Activated CD4-positive, alpha-beta memory T cell treated with anti-CD3 and anti-CD28 coated beads, Interleukin-2, amount 10 ng/mL, durations not matched to agents 7 days and 5 days (primary cell): ENCODE measurements around the gene BMP8B. TPM values are rescaled to one million over a fixed set of nuclear protein-coding genes. Genes with fewer than 3 reads are reported as not detected.

Experiments
- CTCF ChIA-PET: fragments of 350-600 bp; sonication (Branson Sonifier 250); formaldehyde crosslinking; loops from one replicate; lab custom pipeline; 2021; ENCODE audit warnings: antibody characterized with exemption, inconsistent platforms; lab: Charles Lee
- POLR2A ChIA-PET: fragments of 350-600 bp; sonication (Branson Sonifier 250); formaldehyde crosslinking; loops from one replicate; lab custom pipeline; 2021; ENCODE audit warnings: antibody characterized with exemption; lab: Charles Lee
- DNase-seq: peaks from one replicate; pipeline ENCODE4 v3.0.0-alpha.2; 2020
- H3K27ac Mint-ChIP-seq: one replicate; pipeline ENCODE4 v1.8.0; 2021; ENCODE audit warnings: mild to moderate bottlenecking, mixed read lengths
- H3K27me3 Mint-ChIP-seq: one replicate; pipeline ENCODE4 v1.8.0; 2021; ENCODE audit warnings: mixed read lengths
- H3K36me3 Mint-ChIP-seq: one replicate; pipeline ENCODE4 v1.8.0; 2021; ENCODE audit warnings: low read depth, mixed read lengths
- H3K4me1 Mint-ChIP-seq: one replicate; pipeline ENCODE4 v1.8.0; 2021; ENCODE audit warnings: mixed read lengths
- H3K4me3 Mint-ChIP-seq: one replicate; pipeline ENCODE4 v1.8.0; 2021; ENCODE audit warnings: mild to moderate bottlenecking, mixed read lengths
- H3K9me3 Mint-ChIP-seq: one replicate; pipeline ENCODE4 v1.8.0; 2021; ENCODE audit warnings: mixed read lengths
- total RNA-seq, 2 experiments: library from RNA; stranded (reverse); gene quantifications; one replicate each; pipeline ENCODE4 v1.2.3, GENCODE V29; 2021

The BMP8B gene
- total RNA-seq, 2 experiments from 2014 or later: 0.60 to 0.65 TPM

DNA sequence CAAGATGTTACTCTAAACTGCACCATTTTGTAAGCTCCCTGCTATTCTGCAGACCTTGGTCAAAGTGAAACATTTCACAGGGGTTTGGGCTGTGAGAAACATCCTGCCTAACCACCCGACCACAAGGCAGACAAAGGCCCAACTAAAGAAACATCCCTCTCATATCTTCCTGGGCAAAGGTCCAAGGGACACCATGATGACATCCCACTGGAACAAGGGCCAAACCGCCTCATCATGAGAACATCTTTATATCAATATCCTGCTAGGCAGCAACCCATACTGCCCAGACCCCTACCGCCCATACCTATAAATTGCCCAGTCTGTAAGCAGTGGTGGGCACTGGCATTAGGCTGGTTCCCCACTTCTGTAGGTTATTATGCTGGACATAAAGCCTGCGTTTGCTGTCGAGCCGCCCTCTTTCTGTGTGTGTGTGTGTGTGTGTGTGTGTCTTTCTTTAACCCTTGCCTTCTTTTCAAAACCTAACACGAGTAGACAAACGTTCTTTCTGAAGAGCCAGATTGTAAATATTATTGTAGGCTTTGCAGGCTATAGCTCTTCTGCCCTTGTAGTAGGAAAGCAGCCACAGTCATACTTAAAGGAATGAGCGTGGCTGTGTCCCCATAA is 51.0 kb downstream of the BMP8B start:
- peak overlapping the region; percentile 44 for H3K27ac Mint-ChIP-seq
- peaks cover 24% of the 10 kb centered on the region for H3K36me3 Mint-ChIP-seq
- peak; percentile 32 for DNase-seq
- peaks cover 43% of the 10 kb centered on the region for H3K4me1 Mint-ChIP-seq
- ChIA-PET CTCF (interaction anchor here (1.0 to 3.5 kb wide), 6 partner anchors 17 to 164 kb away, joined by 3 to 30 read pairs (median 4); no protein-coding TSS in a partner anchor), POLR2A (interaction anchor here (0.9 to 2.3 kb wide), 5 partner anchors 10 to 302 kb away, joined by 3 to 19 read pairs (median 5); no protein-coding TSS in a partner anchor)
- H3K4me3 Mint-ChIP-seq: no peak overlapping the region
- H3K27me3 Mint-ChIP-seq: peaks cover 10% of the 10 kb centered on the region
- H3K9me3 Mint-ChIP-seq: peaks cover 2% of the 10 kb centered on the region

DNA sequence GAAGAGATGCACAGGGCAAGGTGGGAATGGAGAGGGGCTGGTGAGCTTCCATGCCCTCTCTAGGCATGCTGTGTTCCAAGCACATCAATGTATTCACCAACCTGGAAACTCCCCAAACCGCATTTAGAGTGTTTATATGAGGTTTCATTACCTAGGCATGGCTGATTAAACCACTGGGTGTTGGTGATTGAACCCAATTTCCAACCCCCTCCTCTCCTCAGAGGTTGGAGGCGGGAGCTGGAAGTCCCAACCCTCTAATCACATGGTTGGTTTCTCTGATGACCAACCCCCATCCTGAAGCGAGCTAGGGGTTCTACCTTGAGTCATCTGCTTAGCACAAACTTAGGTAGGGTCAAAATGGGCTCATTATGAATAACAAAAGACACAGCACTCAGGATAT is 52.9 kb downstream of the BMP8B start:
- H3K36me3 Mint-ChIP-seq: peaks cover 9% of the 10 kb centered on the region
- ChIA-PET POLR2A (no interaction called here), CTCF (interaction anchor here (0.7 kb wide), 1 partner anchor 63 kb away, joined by 3 read pairs; no protein-coding TSS in a partner anchor)
- H3K4me1 Mint-ChIP-seq: peaks cover 38% of the 10 kb centered on the region
- no peak overlapping the region for H3K27ac Mint-ChIP-seq
- no peak for DNase-seq
- peaks cover 17% of the 10 kb centered on the region for H3K27me3 Mint-ChIP-seq
- H3K4me3 Mint-ChIP-seq: no peak overlapping the region
- peaks cover 2% of the 10 kb centered on the region for H3K9me3 Mint-ChIP-seq

DNA sequence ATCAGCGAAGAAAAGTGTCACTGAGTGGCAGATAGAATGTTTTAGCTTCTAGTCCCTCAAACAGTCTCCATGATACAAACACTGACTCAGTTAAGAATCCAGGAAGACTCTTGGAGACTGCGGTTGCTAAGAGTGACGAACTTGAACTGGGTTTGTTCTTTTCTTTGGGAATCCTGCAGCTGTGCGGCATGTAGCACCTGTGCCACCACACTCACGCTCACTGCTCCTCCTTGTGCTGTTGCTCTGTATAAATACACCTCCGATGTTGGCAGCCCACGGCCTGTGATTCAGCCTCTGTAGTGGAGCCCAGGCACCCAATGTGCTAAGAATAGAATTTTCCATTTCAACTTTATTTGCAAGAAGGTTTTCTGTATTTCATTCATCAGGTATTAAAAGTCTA is 55.5 kb downstream of the BMP8B start:
- Mint-ChIP-seq H3K4me3 (no peak overlapping the region), H3K27me3 (peaks cover 41% of the 10 kb centered on the region), H3K27ac (no peak overlapping the region), H3K9me3 (peaks cover 2% of the 10 kb centered on the region), H3K36me3 (no peaks in the 10 kb centered on the region), H3K4me1 (peaks cover 27% of the 10 kb centered on the region)
- no peak for DNase-seq
- CTCF ChIA-PET: interaction anchor here (1.4 kb wide), 1 partner anchor 75 kb away, joined by 4 read pairs; no protein-coding TSS in a partner anchor
- POLR2A ChIA-PET: no interaction called here

- H3K27me3 Mint-ChIP-seq: peaks cover 45% of the 10 kb centered on the region
- no peak overlapping the region for H3K27ac Mint-ChIP-seq
- ChIA-PET POLR2A (no interaction called here), CTCF (interaction anchor here (1.4 kb wide), 1 partner anchor 75 kb away, joined by 4 read pairs; no protein-coding TSS in a partner anchor)
- H3K36me3 Mint-ChIP-seq: no peaks in the 10 kb centered on the region
- no peak for DNase-seq
- peaks cover 2% of the 10 kb centered on the region for H3K9me3 Mint-ChIP-seq
- H3K4me3 Mint-ChIP-seq: no peak overlapping the region
- H3K4me1 Mint-ChIP-seq: peaks cover 28% of the 10 kb centered on the region
Measured at GRCh38 chr1:39732730-39733129, 55.9 kb downstream of the BMP8B start.

- Mint-ChIP-seq H3K27me3 (peaks cover 67% of the 10 kb centered on the region), H3K27ac (no peak overlapping the region), H3K4me3 (no peak overlapping the region), H3K9me3 (no peaks in the 10 kb centered on the region), H3K36me3 (no peaks in the 10 kb centered on the region), H3K4me1 (peaks cover 25% of the 10 kb centered on the region)
- no peak for DNase-seq
- ChIA-PET POLR2A (interaction anchor here (0.8 kb wide), 1 partner anchor 9 kb away, joined by 3 read pairs; the partner anchor contains the start of gene PPIE), CTCF (interaction anchor here (1.0 kb wide), 1 partner anchor 70 kb away, joined by 4 read pairs; no protein-coding TSS in a partner anchor)
Measured at GRCh38 chr1:39729842-39730241, 58.8 kb downstream of the BMP8B start.

DNA sequence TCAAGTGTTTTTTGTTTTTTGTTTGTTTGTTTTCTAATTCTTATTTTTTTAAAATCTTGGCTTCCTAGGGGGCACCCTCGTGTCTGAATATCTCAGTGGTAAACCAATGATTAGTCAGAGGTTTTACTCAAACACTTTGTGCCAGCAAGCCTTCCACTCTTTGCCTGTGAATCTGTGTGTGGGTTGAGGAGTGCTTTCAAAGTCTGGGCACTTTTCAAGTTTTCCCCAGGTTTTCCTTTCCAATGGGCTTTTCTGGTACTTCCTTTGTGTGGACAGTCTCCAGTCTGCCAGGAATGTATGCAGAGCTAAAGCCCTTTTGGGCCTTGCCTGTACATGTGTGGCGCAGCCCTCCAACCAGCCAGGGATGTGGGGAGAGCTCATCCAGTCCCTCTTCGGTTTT is 59.6 kb downstream of the BMP8B start:
- POLR2A ChIA-PET: interaction anchor here (0.5 kb wide), 1 partner anchor 525 kb away, joined by 3 read pairs; no protein-coding TSS in a partner anchor
- Mint-ChIP-seq H3K4me3 (no peak overlapping the region), H3K27ac (no peak overlapping the region), H3K36me3 (no peaks in the 10 kb centered on the region), H3K9me3 (no peaks in the 10 kb centered on the region), H3K4me1 (peaks cover 25% of the 10 kb centered on the region), H3K27me3 (peaks cover 74% of the 10 kb centered on the region)
- DNase-seq: no peak
- CTCF ChIA-PET: interaction anchor here (1.0 to 1.6 kb wide), 2 partner anchors 10 to 71 kb away, joined by 4 read pairs; partner anchors contain the start of gene PPIE

- H3K27ac Mint-ChIP-seq: peak overlapping the region; percentile 52
- no peaks in the 10 kb centered on the region for H3K36me3 Mint-ChIP-seq
Measured at GRCh38 chr1:39727932-39728317, 60.7 kb downstream of the BMP8B start.

DNA sequence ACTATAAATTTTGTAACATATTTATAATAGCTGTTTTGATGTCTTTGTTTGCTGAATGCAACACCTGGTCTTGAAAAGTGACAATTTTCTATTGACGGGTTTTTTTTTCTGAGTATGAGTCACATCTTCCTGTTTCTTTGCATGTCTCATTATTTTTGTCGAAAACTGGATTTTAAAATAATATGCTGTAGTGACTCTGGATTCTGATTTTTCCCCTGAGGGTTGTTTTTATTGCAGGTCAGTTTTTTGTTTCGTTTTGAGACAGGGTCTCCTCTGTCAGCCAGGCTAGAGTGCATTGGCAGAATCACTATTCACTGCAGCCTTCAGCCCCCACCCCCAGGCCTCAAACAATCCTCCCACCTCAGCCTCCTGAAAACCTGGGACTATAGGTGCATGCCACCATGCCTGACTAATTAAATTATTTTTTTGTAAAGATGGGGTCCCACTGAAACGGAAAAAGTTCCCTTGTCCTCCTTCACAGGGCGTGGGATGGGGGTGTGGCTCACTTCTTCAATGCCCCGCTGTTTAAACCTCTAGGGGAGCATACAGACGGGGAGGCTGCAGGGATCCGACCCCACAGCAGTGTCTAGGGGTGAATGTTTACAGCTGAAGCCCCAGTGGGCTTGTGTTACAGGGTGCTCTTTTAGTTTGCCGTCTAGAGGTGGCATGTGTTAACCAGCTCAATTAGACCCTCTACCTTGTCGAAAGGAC is 61.3 kb downstream of the BMP8B start:
- Mint-ChIP-seq H3K4me3 (peak overlapping the region; percentile 46), H3K9me3 (no peaks in the 10 kb centered on the region), H3K36me3 (no peaks in the 10 kb centered on the region), H3K27ac (peak overlapping the region; percentile 52), H3K4me1 (peaks cover 25% of the 10 kb centered on the region), H3K27me3 (peaks cover 62% of the 10 kb centered on the region)
- no peak for DNase-seq
- CTCF ChIA-PET: no interaction called here
- POLR2A ChIA-PET: interaction anchor here (1.1 kb wide), 1 partner anchor 10 kb away, joined by 3 read pairs; no protein-coding TSS in a partner anchor

More at GRCh38 chr1:39727932-39728317, 60.7 kb downstream of the BMP8B start:
- H3K4me1 Mint-ChIP-seq: peaks cover 25% of the 10 kb centered on the region
- CTCF ChIA-PET: interaction anchor here (1.6 kb wide), 1 partner anchor 11 kb away, joined by 4 read pairs; the partner anchor contains the start of gene PPIE
- DNase-seq: no peak
- H3K4me3 Mint-ChIP-seq: peak overlapping the region; percentile 46
- peaks cover 66% of the 10 kb centered on the region for H3K27me3 Mint-ChIP-seq
- no peaks in the 10 kb centered on the region for H3K9me3 Mint-ChIP-seq
- POLR2A ChIA-PET: interaction anchor here (0.8 to 1.1 kb wide), 2 partner anchors 10 to 11 kb away, joined by 3 read pairs; partner anchors contain the start of gene PPIE

DNA sequence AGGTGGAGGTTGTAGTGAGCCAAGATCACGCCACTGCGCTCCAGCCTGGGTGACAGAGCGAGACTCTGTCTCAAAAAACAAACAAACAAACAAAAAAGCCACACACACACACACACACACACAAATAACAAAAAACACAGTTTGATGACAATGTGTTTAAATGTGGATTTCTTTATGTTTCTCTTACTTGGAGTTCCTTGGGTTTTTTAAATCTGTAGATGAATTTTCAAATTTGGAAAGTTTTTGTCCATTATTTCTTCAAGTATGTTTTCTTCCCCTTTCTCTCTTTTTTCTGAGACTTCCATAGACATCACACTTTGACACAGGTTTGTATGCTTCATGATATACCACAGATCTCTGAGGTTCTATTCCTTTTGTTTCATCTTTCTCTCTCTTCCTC is 62.1 kb downstream of the BMP8B start:
- CTCF ChIA-PET: no interaction called here
- POLR2A ChIA-PET: interaction anchor here (1.0 kb wide), 1 partner anchor 12 kb away, joined by 4 read pairs; the partner anchor contains the start of gene PPIE
- no peaks in the 10 kb centered on the region for H3K36me3 Mint-ChIP-seq
- H3K4me1 Mint-ChIP-seq: peaks cover 25% of the 10 kb centered on the region
- DNase-seq: no peak
- no peak overlapping the region for H3K27ac Mint-ChIP-seq
- no peak overlapping the region for H3K4me3 Mint-ChIP-seq
- no peaks in the 10 kb centered on the region for H3K9me3 Mint-ChIP-seq
- peaks cover 66% of the 10 kb centered on the region for H3K27me3 Mint-ChIP-seq

- DNase-seq: no peak
- H3K36me3 Mint-ChIP-seq: no peaks in the 10 kb centered on the region
- POLR2A ChIA-PET: no interaction called here
- H3K4me1 Mint-ChIP-seq: peaks cover 8% of the 10 kb centered on the region
- CTCF ChIA-PET: interaction anchor here (1.5 kb wide), 1 partner anchor 116 kb away, joined by 4 read pairs; no protein-coding TSS in a partner anchor
- H3K27me3 Mint-ChIP-seq: peaks cover 45% of the 10 kb centered on the region
- no peaks in the 10 kb centered on the region for H3K9me3 Mint-ChIP-seq
- no peak overlapping the region for H3K4me3 Mint-ChIP-seq
- H3K27ac Mint-ChIP-seq: no peak overlapping the region
Measured at GRCh38 chr1:39722495-39722894, 66.2 kb downstream of the BMP8B start.

DNA sequence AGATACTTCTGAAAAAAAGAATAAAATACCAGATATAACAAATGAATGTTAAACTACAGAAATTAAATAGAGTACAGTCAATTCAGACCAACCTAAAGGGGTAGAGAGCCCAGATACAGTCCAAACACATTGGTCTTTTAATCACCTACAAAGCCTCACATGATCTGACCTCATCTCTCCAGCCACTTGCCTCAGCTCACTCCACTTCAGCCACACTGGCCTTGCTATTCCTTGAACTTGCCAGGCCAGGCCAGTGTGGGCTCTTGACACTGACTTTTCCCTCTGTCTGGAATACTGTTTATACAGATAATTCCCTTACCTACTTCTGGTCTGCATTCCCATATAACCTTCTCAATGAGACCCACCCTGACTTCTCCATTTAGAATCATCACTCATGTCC is 67.0 kb downstream of the BMP8B start:
- H3K9me3 Mint-ChIP-seq: no peaks in the 10 kb centered on the region
- H3K27ac Mint-ChIP-seq: no peak overlapping the region
- CTCF ChIA-PET: interaction anchor here (1.5 to 2.2 kb wide), 4 partner anchors 17 to 116 kb away, joined by 4 to 29 read pairs (median 13); partner anchors contain the start of gene PPIE
- H3K4me1 Mint-ChIP-seq: peaks cover under 1% of the 10 kb centered on the region
- POLR2A ChIA-PET: no interaction called here
- H3K36me3 Mint-ChIP-seq: no peaks in the 10 kb centered on the region
- DNase-seq: no peak
- H3K4me3 Mint-ChIP-seq: no peak overlapping the region
- H3K27me3 Mint-ChIP-seq: peaks cover 47% of the 10 kb centered on the region

DNA sequence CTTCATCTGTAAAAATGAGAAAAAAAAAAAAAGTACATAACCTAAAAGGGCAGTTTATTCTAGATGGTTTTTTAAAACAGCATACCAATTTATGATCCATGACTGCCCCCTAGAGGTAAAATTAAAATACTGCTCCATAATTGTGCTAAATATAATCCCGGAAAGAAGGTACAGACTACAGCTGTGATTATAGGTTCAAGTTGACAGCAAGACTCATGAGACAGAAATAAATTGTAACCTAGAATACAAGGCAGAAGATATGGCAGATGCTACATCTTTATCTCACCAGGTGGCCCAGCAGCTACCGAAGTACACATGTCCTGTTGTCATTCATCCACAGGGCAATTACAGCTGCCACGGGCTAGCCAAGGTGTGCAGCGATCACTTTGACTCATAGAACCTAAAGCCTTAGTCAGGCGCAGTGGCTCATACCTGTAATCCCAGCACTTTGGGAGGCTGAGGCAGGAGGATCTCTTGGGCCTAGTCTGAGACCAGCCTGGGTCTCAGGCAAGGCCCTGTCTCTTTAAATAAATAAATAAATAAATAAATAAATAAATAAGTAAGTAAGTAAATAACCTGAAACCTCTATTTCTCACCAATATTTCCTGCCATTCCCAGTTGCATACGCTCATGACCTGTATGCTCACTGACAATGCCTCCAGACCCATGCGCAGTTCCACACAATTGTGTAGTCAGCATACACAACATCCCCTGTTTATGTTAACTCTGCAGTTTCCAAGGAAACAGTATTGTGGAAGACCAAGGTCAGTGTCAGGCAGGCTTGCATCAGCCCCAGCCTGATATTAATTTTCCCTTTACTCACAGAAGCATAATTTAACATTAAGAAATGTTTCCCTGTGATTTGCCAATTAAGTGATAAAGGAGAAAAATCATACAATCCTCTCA is 68.3 kb downstream of the BMP8B start:
- H3K4me1 Mint-ChIP-seq: no peaks in the 10 kb centered on the region
- no peak for DNase-seq
- POLR2A ChIA-PET: interaction anchor here (0.7 to 1.3 kb wide), 3 partner anchors 39 to 114 kb away, joined by 3 to 6 read pairs (median 4); no protein-coding TSS in a partner anchor
- no peak overlapping the region for H3K27ac Mint-ChIP-seq
- no peak overlapping the region for H3K4me3 Mint-ChIP-seq
- CTCF ChIA-PET: interaction anchor here (0.6 to 2.2 kb wide), 14 partner anchors 19 to 493 kb away, joined by 3 to 29 read pairs (median 4); partner anchors contain the start of genes NT5C1A and PPIE
- H3K36me3 Mint-ChIP-seq: no peaks in the 10 kb centered on the region
- peaks cover 44% of the 10 kb centered on the region for H3K27me3 Mint-ChIP-seq
- no peaks in the 10 kb centered on the region for H3K9me3 Mint-ChIP-seq
